ENCODE measurements around the gene TP63. TPM values are rescaled to one million over a fixed set of nuclear protein-coding genes. Genes with fewer than 3 reads are reported as not detected.

The TP63 gene
- total RNA-seq, 1 donor from 2014 or later, result not detected

DNA sequence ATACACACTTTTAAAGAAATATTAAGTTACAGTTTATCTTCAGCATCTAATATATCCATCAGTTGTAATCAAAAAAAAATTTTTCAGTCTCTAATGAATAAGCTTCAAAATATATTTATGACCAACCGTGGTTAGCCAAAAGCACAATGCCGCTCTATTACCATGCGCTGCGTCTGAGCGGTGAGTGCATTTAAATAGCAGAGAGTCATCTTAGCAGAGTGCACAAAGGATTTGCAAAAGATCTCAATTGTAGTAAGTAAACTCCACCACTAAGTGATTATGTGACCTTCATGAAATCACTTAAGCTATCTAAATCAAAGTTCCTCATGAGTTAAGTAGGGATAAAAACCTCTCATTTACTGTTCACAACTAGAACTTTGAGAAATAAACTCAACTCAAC is 4.9 kb downstream of the TP63 start:
- Histone ChIP-seq H3K27ac (no peak overlapping the region), H3K4me1 (no peaks in the 10 kb centered on the region), H3K9me3 (no peaks in the 10 kb centered on the region), H3K36me3 (no peaks in the 10 kb centered on the region), H3K4me3 (no peak overlapping the region), H3K27me3 (no peaks in the 10 kb centered on the region)
- TF ChIP-seq, protein P1, sequence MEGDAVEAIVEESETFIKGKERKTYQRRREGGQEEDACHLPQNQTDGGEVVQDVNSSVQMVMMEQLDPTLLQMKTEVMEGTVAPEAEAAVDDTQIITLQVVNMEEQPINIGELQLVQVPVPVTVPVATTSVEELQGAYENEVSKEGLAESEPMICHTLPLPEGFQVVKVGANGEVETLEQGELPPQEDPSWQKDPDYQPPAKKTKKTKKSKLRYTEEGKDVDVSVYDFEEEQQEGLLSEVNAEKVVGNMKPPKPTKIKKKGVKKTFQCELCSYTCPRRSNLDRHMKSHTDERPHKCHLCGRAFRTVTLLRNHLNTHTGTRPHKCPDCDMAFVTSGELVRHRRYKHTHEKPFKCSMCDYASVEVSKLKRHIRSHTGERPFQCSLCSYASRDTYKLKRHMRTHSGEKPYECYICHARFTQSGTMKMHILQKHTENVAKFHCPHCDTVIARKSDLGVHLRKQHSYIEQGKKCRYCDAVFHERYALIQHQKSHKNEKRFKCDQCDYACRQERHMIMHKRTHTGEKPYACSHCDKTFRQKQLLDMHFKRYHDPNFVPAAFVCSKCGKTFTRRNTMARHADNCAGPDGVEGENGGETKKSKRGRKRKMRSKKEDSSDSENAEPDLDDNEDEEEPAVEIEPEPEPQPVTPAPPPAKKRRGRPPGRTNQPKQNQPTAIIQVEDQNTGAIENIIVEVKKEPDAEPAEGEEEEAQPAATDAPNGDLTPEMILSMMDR (IDR thresholded peaks at IDR 0.05), result no peak
- intact Hi-C loops (cut with DNase I), result no loop called here
- no peak for DNase-seq (ENCODE audit: low spot score in 2 of 2)

DNA sequence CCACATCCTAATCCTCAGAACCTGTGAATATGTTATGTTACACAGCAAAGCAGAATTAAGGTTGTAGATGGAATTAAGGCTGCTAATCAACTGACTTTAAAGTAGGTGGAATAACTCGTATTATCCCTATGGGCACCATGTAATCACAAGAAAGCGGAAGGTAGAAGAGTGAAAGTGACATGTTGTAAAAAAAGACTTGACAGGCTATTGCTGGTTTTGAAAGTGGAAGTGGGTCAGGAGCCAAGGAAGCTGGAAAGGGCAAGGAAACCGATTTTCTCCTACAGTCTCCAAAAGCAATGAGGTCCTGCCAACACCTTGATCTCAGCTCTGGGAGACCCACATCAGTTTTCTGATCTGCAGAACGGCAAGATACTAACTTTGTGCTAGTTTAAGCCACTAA is 6.6 kb downstream of the TP63 start:
- DNase-seq (ENCODE audit: low spot score in 2 of 2), result no peak
- Histone ChIP-seq H3K27ac (no peak overlapping the region), H3K27me3 (no peaks in the 10 kb centered on the region), H3K4me3 (no peak overlapping the region), H3K4me1 (no peaks in the 10 kb centered on the region), H3K36me3 (no peaks in the 10 kb centered on the region), H3K9me3 (no peaks in the 10 kb centered on the region)
- intact Hi-C loops (cut with DNase I), result no loop called here
- TF ChIP-seq, protein P1 (IDR thresholded peaks at IDR 0.05), result no peak

DNA sequence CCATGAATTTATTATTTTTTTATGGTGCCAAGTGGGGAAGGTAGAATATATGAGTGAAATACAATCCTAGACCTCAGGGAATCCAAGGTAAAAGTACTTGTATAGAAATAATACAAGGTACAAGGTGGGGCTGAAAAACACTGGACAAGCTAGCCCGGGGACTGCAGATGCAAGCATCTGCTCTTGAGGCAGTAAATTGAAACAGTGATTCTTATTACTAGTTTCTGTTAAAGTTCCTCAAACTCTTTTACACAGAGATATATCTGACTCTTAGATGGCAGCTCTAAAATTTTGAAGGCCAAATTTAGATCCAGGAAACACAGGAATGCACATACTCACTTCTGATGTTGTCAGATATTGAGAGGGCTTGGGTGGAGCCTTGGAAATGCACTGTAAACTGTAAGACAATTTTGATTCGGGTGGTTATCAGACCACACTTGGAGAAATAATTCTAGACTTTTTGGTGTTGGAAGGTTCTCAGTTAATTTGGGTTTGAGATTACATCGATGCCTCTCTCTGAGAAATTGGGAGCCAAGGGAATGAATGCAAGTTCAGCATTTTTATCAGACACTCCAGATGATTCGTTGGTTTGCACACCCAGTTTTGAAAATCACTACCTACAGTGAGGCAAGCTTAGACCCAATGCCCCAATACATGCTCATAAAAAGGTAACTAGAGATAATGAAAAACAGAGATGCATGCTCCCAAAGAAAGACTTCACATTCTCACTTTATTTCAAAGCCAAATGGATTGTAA is 7.3 kb downstream of the TP63 start:
- no peaks in the 10 kb centered on the region for H3K4me1 ChIP-seq
- H3K27me3 ChIP-seq, result no peaks in the 10 kb centered on the region
- TF ChIP-seq, protein P1 (IDR thresholded peaks at IDR 0.05), result no peak
- H3K4me3 ChIP-seq, result no peak overlapping the region
- H3K36me3 ChIP-seq, result no peaks in the 10 kb centered on the region
- H3K27ac ChIP-seq, result no peak overlapping the region
- no peak for DNase-seq (ENCODE audit: low spot score in 2 of 2)
- H3K9me3 ChIP-seq, result no peaks in the 10 kb centered on the region
- intact Hi-C loops (cut with DNase I), result no loop called here

DNA sequence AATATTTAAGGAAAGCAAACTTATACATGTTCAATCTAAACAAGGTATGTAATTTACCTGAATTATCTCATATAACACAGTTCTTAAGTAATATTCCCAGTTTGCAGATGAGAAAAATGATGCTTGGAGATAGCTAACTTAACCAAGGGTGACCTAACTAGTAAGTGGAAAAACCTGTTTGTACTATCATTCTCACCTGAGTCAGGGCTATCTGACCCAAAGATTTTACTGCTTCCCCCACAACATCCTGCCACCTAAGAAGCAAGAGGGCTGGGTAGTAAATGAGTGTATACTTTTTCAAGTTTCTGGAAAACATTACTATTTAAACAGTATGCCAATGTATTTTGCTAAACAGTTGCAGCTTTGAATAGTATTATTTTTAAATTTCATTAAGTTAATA is 10.6 kb downstream of the TP63 start:
- intact Hi-C loops (cut with DNase I), result no loop called here
- DNase-seq (ENCODE audit: low spot score in 2 of 2), result no peak

DNA sequence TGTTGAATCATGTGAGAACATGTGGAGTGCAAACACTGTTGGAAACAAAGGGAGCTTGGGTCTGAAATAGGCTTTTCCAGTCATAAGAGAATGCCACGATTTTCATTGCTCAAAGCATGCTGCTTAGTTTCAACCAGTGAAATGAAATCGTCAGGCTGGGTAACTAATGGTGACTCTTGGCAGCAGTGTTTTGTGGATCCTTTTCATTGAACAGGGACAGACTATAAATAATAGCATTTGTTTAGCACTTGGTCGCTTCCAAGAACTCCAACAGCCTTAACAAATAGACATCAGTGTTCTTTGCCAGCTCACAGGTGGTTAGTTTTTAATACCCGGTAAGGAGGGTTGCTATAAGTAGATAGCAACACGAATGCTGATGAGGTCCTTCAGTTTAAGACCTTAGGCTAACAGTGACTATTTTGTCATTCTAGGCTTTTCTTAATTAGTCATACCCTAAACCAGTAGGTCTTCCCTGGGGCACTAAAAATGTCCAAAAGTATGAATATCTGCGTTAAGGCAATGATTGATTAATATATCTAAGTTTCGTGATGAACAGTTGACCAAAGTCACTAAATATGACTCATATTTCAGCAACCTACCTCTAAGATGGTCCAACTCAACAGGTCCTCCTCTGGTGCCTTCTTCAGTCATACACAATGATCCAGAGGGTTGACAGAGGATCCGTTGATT is 15.8 kb downstream of the TP63 start:
- TF ChIP-seq, protein P1 (IDR thresholded peaks at IDR 0.05), result no peak
- no peaks in the 10 kb centered on the region for H3K36me3 ChIP-seq
- intact Hi-C loops (cut with DNase I), result no loop called here
- no peaks in the 10 kb centered on the region for H3K9me3 ChIP-seq
- no peak overlapping the region for H3K27ac ChIP-seq
- DNase-seq (ENCODE audit: low spot score in 2 of 2), result no peak
- H3K27me3 ChIP-seq, result no peaks in the 10 kb centered on the region
- H3K4me3 ChIP-seq, result no peak overlapping the region
- no peaks in the 10 kb centered on the region for H3K4me1 ChIP-seq

More for the DNA sequence above, 10.6 kb downstream of the TP63 start:
- Histone ChIP-seq H3K9me3 (no peaks in the 10 kb centered on the region), H3K27me3 (no peaks in the 10 kb centered on the region), H3K27ac (no peak overlapping the region), H3K4me3 (no peak overlapping the region), H3K36me3 (no peaks in the 10 kb centered on the region), H3K4me1 (no peaks in the 10 kb centered on the region)
- TF ChIP-seq, protein P1 (IDR thresholded peaks at IDR 0.05), result no peak

All from ascending aorta (tissue), 2 donors.